SKM-1 (cell line): ENCODE results near the gene ZNF469.

Source experiments
- DNase-seq: peaks from one replicate; lab custom pipeline; 2025; ENCODE audit not compliant: unreplicated experiment; lab: John Stamatoyannopoulos, UW

ZNF469 gene

DNA sequence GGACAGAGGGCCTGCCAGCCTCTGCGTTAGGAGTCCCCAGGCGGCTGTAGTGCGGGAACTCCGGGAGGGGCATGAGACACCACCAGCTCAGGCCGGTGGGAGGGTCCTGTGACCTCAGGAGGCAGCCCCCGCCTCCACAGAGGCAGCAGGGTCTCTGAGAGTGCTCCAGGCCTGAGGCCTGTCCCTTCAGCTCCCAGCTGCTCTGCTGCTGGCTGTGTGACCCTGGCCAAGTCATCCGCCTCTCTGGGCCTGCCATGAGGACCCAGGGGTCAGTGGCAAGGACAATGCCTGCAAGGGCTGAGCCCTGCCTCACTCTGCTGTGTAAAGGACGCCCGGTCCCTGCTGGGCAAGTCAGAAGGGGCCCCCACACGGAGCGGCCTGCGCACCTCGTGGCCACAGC lies 43.3 kb downstream of the ZNF469 start:
- no peak for DNase-seq

- no peak for DNase-seq
These were observed 44.6 kb downstream of the ZNF469 start for GRCh38 chr16:88427376-88427775.

GRCh38 chr16:88428156-88428555 lies 45.4 kb downstream of the ZNF469 start:
- no peak for DNase-seq

DNA sequence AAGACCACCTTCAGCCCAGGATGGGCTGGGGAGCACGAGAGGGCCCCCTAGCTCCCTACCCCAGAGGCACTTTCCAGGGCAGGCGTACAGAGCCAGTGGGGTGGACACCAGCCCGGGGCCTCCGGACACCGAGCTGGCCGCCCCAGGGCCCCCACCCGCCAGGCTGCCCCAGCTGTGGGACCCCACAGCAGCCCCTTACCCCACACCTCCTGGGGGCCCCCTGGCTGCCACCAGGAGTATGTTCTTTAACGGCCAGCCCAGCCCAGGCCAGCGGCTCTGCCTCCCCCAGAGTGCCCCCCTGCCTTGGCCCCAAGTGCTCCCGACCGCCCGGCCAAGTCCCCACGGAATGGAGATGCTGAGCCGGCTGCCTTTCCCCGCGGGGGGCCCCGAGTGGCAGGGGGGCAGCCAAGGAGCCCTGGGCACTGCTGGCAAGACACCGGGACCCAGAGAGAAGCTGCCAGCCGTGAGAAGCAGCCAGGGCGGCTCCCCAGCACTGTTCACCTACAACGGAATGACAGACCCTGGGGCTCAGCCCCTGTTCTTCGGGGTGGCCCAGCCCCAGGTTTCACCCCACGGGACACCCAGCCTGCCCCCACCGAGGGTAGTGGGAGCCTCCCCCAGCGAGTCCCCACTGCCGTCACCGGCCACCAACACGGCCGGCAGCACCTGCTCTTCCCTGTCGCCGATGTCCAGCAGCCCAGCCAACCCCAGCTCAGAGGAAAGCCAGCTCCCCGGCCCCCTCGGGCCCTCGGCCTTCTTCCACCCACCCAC lies 46.0 kb downstream of the ZNF469 start:
- no peak for DNase-seq

- DNase-seq = no peak
These were observed 46.8 kb downstream of the ZNF469 start for GRCh38 chr16:88429387-88430184.

GRCh38 chr16:88430185-88430523 lies 47.4 kb downstream of the ZNF469 start:
- DNase-seq = no peak

- DNase-seq = peak; percentile 52
These were observed 48.0 kb downstream of the ZNF469 start for GRCh38 chr16:88430524-88431446.

GRCh38 chr16:88431651-88432050 lies 48.9 kb downstream of the ZNF469 start:
- no peak for DNase-seq

DNA sequence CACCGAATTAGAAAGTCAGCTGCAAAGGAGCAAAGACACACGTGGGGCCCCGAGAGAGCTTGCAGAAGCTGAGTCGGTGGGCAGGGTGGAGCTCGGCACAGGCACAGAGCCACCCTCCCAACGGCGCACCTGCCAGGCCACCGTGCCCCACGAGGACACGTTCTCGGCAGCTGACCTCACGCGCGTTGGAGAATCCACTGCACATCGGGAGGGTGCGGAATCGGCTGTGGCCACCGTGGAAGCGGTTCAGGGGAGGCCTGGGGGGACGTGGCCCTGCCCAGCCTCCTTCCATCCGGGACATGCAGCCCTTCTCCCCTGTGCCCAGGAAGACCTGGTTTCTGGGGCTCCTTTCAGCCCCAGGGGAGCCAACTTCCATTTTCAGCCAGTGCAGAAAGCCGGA lies 49.4 kb downstream of the ZNF469 start:
- no peak for DNase-seq
